HUES64 (cell line): ENCODE results near the gene CENPH. TPM values are rescaled to one million over a fixed set of nuclear protein-coding genes. Genes with fewer than 3 reads are reported as not detected.
A peak's percentile ranks its signal among the peaks of the same experiment; 100 is the strongest.
"Not testable (repeated sequence)": the region's sequence is repeated elsewhere in the genome, so short reads cannot be mapped to it uniquely, and the experiment has no call there.

Source experiments
- H3K27ac ChIP-seq: 2 replicates; pipeline ENCODE4 v1.7.0; 2013; ENCODE audit warnings: low read depth, low read length, inconsistent platforms
- H3K27me3 ChIP-seq: 2 replicates; pipeline ENCODE4 v1.6.1; 2013; ENCODE audit warnings: mild to moderate bottlenecking, low read length; ENCODE audit not compliant: insufficient read depth
- H3K36me3 ChIP-seq: 2 replicates; pipeline ENCODE4 v1.6.1; 2013; ENCODE audit warnings: mild to moderate bottlenecking, low read length; ENCODE audit not compliant: insufficient read depth
- H3K4me1 ChIP-seq: 2 replicates; pipeline ENCODE4 v1.6.1; 2013; ENCODE audit warnings: mild to moderate bottlenecking, low read length, moderate library complexity; ENCODE audit not compliant: insufficient read depth
- H3K4me3 ChIP-seq: 2 replicates; pipeline ENCODE4 v1.5.1; 2013; ENCODE audit warnings: mild to moderate bottlenecking, low read length, moderate library complexity
- H3K9ac ChIP-seq: 2 replicates; pipeline ENCODE4 v1.6.1; 2013; ENCODE audit warnings: mild to moderate bottlenecking, low read depth, low read length
- H3K9me3 ChIP-seq: 2 replicates; pipeline ENCODE4 v1.6.1; 2013; ENCODE audit warnings: low read depth, low read length; ENCODE audit not compliant: insufficient read depth
- WGBS: fragments of 150-250, 120-280 bp; methylation state at CpG from one replicate; pipeline ENCODE4 v1.1.7; 2013; ENCODE audit warnings: missing lambda C conversion rate; 5-methylcytosine and 5-hydroxymethylcytosine counted together
- polyA plus RNA-seq, 2 experiments: library from polyadenylated mRNA; stranded (reverse); fragments of 50-300 nt; gene quantifications; one replicate each; pipeline ENCODE4 v1.2.3, GENCODE V29; 2013

The CENPH gene
- 77.2 TPM for polyA plus RNA-seq (2013, experiment 1 of 2)
- polyA plus RNA-seq (2013, experiment 2 of 2): 107 TPM

DNA sequence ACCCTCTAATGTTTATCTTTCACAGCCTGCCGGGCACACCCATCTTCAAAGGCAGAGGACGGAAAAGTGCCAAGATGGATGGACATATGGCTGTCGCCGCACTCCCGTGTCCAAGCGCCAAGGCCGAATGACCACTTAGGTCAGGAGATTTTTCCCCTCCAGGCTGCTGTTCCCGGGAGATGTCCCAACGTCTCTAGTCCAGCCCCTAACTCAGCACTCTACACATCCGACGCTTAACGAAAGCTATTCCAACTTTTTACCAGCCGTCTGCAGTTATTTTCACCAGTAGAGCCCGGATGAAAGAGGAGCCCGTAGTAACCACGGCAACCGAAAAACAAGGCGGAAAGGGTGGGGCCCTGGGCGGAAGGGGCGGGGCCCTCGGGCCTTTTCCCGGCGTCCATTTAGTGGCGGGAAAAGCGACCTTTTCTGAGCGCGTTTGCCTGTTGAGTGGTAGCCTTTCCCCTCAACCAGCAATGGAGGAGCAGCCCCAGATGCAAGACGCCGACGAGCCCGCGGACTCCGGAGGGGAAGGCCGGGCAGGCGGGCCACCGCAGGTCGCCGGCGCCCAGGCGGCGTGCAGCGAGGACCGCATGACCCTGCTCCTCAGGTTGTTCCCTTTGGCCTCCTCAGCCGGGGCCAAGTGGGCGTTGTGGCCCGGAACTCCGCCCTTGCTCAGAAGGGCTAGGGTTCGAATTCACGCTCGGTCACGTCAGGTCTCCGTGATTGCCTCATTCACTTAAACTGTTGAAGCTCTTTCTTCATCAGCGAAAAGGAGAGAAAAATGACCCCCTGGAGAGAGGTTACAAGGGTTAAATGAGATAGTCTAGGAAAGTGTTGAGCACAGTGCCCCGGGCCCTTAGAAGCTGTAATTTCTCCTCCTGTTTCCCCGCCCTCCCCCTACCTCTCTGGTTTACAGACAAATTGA lies at the start of gene CENPH:
Gene CENPH, plus strand, starts transcription at position 422 of the 925 bp plus-strand sequence. Its CDS starts 52 bp downstream, at position 474.
- H3K27me3 ChIP-seq: no peaks in the 10 kb centered on the region

DNA sequence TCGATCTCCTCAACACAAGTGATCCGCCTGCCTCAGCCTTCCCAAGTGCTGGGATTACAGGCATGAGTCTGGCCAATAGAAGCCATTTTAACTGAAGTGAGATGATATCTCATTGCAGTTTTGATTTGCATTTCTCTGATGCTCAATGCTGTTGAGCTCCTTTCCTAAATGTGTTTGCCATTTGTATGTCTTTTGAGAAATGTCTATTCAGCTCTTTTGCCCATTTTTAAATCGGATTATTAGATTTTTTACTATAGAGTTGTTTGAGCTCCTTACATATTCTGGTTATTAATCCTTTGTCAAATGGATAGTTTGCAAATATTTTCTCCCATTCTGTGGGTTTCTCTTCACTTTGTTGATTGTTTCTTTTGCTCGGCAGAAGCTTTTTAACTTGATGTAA lies 49.1 kb upstream of the CENPH start:
- not testable (repeated sequence) for H3K36me3 ChIP-seq, H3K4me3 ChIP-seq, H3K4me1 ChIP-seq, H3K9me3 ChIP-seq, H3K9ac ChIP-seq, H3K27ac ChIP-seq, H3K27me3 ChIP-seq
- WGBS: 92% methylated on average over 4 of the region's 4 CpGs

More for the DNA sequence above, at the start of gene CENPH:
- Histone ChIP-seq H3K9ac (peak within 1 kb of the TSS; percentile 98), H3K9me3 (no peaks in the 10 kb centered on the region), H3K4me3 (peak within 1 kb of the TSS; percentile 97), H3K4me1 (no peaks in the 10 kb centered on the region), H3K27ac (peak within 1 kb of the TSS; percentile 99), H3K36me3 (peaks cover 30% of the 10 kb centered on the region)
- under 1% methylated on average over 55 of the region's 55 CpGs for WGBS

DNA sequence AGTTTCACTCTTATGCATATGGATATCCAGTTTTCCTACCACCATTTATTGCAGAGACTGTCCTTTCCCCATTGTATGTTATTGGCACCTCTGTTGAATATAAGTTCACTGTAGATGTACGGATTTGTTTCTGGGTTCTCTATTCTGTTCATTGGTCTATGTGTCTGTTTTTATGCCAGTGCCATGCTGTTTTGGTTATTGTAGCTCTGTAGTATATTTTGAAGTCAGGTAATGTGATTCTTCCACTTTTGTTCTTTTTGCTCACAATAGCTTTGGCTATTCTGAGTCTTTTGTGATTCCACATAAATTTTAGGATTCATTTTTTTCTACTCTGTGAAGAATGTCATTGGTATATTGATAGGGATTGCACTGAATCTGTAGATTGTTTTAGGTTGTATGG lies 48.6 kb upstream of the CENPH start:
- Histone ChIP-seq H3K27me3 (no peaks in the 10 kb centered on the region), H3K4me1 (peaks cover 2% of the 10 kb centered on the region; the same call in 1 of the 2 replicates), H3K9me3 (0 out of 2 replicates have a peak, but pooled peaks cover 5% of the 10 kb centered on the region), H3K36me3 (no peaks in the 10 kb centered on the region), H3K4me3 (no peak overlapping the region), H3K27ac (no peak overlapping the region), H3K9ac (no peak overlapping the region)
- 82% methylated on average over 1 of the region's 1 CpG for WGBS

DNA sequence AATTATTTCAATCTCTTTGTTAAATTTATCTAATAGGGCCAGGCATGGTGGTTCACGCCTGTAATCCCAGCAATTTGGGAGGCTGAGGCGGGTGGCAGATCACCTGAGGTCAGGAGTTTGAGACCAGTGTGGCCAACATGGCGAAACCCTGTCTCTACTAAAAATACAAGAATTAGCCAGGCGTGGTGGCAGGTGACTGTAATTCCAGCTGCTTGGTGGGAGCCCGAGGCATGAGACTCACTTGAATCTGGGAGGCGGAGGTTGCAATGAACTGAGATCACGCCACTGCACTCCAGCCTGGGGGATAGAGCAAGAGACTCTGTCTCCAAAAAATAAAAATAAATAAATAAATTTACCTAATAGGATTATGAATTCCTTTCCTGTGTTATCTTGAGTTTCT lies 40.8 kb upstream of the CENPH start:
- WGBS: 92% methylated on average over 6 of the region's 7 CpGs
- not testable (repeated sequence) for H3K9me3 ChIP-seq

GRCh38 chr5:69148981-69149675 lies 40.3 kb upstream of the CENPH start:
- no peak overlapping the region for H3K9ac ChIP-seq
- no peaks in the 10 kb centered on the region for H3K36me3 ChIP-seq
- no peak overlapping the region for H3K4me3 ChIP-seq
- no peaks in the 10 kb centered on the region for H3K4me1 ChIP-seq
- H3K27ac ChIP-seq: no peak overlapping the region
- 98% methylated on average over 2 of the region's 2 CpGs for WGBS
- H3K9me3 ChIP-seq: no peaks in the 10 kb centered on the region
- H3K27me3 ChIP-seq: no peaks in the 10 kb centered on the region

More for the DNA sequence above, 40.8 kb upstream of the CENPH start:
- not testable (repeated sequence) for H3K4me3 ChIP-seq, H3K36me3 ChIP-seq, H3K9ac ChIP-seq, H3K27ac ChIP-seq, H3K27me3 ChIP-seq, H3K4me1 ChIP-seq

DNA sequence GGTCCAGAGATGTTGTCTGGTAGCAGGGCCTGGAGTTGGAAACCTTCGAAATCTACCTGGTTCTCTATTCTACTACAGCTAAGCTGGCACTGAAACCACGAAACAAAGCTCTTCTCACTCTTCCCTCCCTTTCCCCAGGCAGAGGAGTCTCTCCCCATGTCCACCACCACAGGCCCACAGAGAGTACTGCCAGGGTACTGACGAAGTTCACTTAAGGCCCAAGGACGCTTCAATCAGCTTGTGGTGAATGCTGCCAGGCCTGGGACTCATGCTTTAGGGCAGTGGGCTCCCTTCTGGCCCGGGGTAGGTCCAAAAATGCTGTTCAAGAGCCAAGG lies 39.7 kb upstream of the CENPH start:
- Histone ChIP-seq H3K4me3 (no peak overlapping the region), H3K27ac (no peak overlapping the region), H3K4me1 (no peaks in the 10 kb centered on the region), H3K9ac (no peak overlapping the region), H3K9me3 (no peaks in the 10 kb centered on the region), H3K36me3 (no peaks in the 10 kb centered on the region), H3K27me3 (no peaks in the 10 kb centered on the region)
- WGBS: 86% methylated on average over 5 of the region's 5 CpGs

DNA sequence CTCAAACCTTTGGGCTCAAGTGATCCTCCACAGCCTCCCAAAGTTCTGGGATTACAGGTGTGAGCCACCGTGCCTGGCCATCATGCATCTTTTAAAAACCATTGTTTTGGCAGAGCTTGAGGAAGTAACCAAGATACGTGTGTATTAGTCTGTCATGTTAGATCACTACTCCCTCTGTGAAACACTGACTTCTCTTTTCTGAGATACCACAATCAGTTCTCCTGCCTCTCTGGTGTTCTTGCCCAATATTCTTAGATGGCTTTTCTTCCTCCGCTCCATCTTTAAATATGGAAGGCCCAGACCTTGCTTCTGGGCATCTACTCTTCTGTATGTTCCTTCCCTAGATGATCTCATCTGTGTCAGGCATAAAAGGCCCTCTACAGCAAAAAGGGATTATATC lies 36.7 kb upstream of the CENPH start:
- H3K4me3 ChIP-seq: no peak overlapping the region
- H3K36me3 ChIP-seq: no peaks in the 10 kb centered on the region
- H3K9me3 ChIP-seq: no peaks in the 10 kb centered on the region
- H3K4me1 ChIP-seq: no peaks in the 10 kb centered on the region
- H3K9ac ChIP-seq: no peak overlapping the region
- 97% methylated on average over 3 of the region's 3 CpGs for WGBS
- H3K27ac ChIP-seq: no peak overlapping the region
- H3K27me3 ChIP-seq: no peaks in the 10 kb centered on the region

GRCh38 chr5:69156456-69156855 lies 32.9 kb upstream of the CENPH start:
- H3K27me3 ChIP-seq: no peaks in the 10 kb centered on the region
- no peak overlapping the region for H3K4me3 ChIP-seq
- H3K36me3 ChIP-seq: no peaks in the 10 kb centered on the region
- 96% methylated on average over 11 of the region's 11 CpGs for WGBS
- H3K9me3 ChIP-seq: no peaks in the 10 kb centered on the region
- H3K27ac ChIP-seq: no peak overlapping the region
- no peaks in the 10 kb centered on the region for H3K4me1 ChIP-seq
- no peak overlapping the region for H3K9ac ChIP-seq

- no peak overlapping the region for H3K27ac ChIP-seq
- H3K4me3 ChIP-seq: no peak overlapping the region
- no peaks in the 10 kb centered on the region for H3K9me3 ChIP-seq
- H3K9ac ChIP-seq: no peak overlapping the region
- H3K36me3 ChIP-seq: no peaks in the 10 kb centered on the region
- WGBS: 94% methylated on average over 3 of the region's 3 CpGs
- no peaks in the 10 kb centered on the region for H3K4me1 ChIP-seq
- no peaks in the 10 kb centered on the region for H3K27me3 ChIP-seq
These were observed 31.3 kb upstream of the CENPH start for GRCh38 chr5:69158039-69158438.

DNA sequence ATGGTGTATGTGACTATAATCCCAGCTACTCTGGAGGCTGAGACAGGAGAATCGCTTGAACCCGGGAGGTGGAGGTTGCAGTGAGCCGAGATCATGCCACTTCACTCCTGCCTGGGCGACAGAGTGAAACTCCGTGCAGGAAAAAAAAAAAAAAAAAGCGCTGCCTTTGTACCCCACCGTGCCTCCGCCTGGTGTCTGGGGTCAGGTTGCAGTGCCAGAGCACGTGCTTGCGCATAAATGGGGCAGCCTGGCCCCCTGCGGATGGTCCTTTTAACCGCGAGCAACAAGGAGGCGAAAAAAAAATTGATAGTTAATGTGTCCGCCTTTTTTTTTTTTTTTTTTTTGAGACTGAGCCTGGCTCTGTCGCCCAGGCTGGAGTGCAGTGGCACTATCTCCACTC lies 28.7 kb upstream of the CENPH start:
- Histone ChIP-seq H3K9ac (no peak overlapping the region), H3K27ac (no peak overlapping the region), H3K4me1 (no peaks in the 10 kb centered on the region), H3K4me3 (no peak overlapping the region), H3K27me3 (no peaks in the 10 kb centered on the region), H3K36me3 (no peaks in the 10 kb centered on the region), H3K9me3 (no peaks in the 10 kb centered on the region)
- 80% methylated on average over 16 of the region's 16 CpGs for WGBS

DNA sequence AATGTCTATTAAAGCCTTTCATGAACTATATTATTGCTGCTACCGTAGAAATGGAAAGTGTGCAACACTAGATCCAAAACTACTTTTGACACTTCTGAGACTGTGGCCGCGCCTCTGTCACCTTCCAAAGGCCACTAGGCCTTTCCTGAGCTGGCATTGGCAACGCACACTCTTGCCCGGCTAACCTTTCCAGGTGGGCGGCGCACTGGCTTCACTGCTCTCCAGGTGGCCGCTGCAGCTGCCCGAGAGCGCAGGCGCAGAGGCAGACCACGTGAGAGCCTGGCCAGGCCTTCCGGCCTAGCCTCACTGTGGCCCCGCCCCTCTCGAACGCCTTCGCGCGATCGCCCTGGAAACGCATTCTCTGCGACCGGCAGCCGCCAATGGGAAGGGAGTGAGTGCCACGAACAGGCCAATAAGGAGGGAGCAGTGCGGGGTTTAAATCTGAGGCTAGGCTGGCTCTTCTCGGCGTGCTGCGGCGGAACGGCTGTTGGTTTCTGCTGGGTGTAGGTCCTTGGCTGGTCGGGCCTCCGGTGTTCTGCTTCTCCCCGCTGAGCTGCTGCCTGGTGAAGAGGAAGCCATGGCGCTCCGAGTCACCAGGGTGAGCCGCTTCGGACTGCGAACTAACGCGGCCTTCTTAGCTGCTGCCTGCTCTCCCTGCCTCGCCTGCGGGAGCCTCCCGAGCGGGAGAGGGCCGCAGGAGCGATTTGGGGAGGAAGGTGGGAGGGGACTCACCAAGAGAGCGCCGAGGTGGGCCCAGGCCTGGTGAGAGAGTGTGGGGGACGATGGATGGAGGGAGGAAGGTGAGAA lies 22.5 kb upstream of the CENPH start, which contains the start of gene CCNB1:
Gene CCNB1, plus strand, starts transcription at position 465 of the 807 bp plus-strand sequence. Its CDS starts 113 bp downstream, at position 578.
- H3K4me1 ChIP-seq: peaks cover 16% of the 10 kb centered on the region
- no peaks in the 10 kb centered on the region for H3K27me3 ChIP-seq
- H3K4me3 ChIP-seq: peak within 1 kb of the TSS; percentile 84
- peaks cover 41% of the 10 kb centered on the region for H3K36me3 ChIP-seq
- 3% methylated on average over 50 of the region's 50 CpGs for WGBS
- H3K9ac ChIP-seq: peak within 1 kb of the TSS; percentile 96
- H3K27ac ChIP-seq: peak within 1 kb of the TSS; percentile 97
- H3K9me3 ChIP-seq: no peaks in the 10 kb centered on the region
